ENCODE results near the gene SMARCD2. TPM values are rescaled to one million over a fixed set of nuclear protein-coding genes. Genes with fewer than 3 reads are reported as not detected.

SMARCD2 gene
- total RNA-seq, 6 experiments from 2014 or later: 45.9 to 53.5 (median 48.7) TPM

- Mint-ChIP-seq H3K27ac (no peak overlapping the region), H3K36me3 (ENCODE audit: low read depth) (peaks cover 30% of the 10 kb centered on the region), H3K4me1 (ENCODE audit: low read depth) (no peaks in the 10 kb centered on the region), H3K4me3 (no peak overlapping the region), H3K9me3 (no peaks in the 10 kb centered on the region), H3K27me3 (ENCODE audit: insufficient read depth) (no peaks in the 10 kb centered on the region)
- TF ChIP-seq, protein P1, sequence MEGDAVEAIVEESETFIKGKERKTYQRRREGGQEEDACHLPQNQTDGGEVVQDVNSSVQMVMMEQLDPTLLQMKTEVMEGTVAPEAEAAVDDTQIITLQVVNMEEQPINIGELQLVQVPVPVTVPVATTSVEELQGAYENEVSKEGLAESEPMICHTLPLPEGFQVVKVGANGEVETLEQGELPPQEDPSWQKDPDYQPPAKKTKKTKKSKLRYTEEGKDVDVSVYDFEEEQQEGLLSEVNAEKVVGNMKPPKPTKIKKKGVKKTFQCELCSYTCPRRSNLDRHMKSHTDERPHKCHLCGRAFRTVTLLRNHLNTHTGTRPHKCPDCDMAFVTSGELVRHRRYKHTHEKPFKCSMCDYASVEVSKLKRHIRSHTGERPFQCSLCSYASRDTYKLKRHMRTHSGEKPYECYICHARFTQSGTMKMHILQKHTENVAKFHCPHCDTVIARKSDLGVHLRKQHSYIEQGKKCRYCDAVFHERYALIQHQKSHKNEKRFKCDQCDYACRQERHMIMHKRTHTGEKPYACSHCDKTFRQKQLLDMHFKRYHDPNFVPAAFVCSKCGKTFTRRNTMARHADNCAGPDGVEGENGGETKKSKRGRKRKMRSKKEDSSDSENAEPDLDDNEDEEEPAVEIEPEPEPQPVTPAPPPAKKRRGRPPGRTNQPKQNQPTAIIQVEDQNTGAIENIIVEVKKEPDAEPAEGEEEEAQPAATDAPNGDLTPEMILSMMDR (IDR thresholded peaks at IDR 0.05): no peak
- no peak for DNase-seq
These were observed 50.3 kb downstream of the SMARCD2 start for GRCh38 chr17:63792055-63792729.

GRCh38 chr17:63790057-63790456 is 52.4 kb downstream of the SMARCD2 start:
- H3K27ac Mint-ChIP-seq: no peak overlapping the region
- TF ChIP-seq, protein P1 (IDR thresholded peaks at IDR 0.05): no peak
- no peaks in the 10 kb centered on the region for H3K27me3 Mint-ChIP-seq (ENCODE audit: insufficient read depth)
- no peaks in the 10 kb centered on the region for H3K9me3 Mint-ChIP-seq
- no peak overlapping the region for H3K4me3 Mint-ChIP-seq
- DNase-seq: no peak
- H3K4me1 Mint-ChIP-seq (ENCODE audit: low read depth): peaks cover 11% of the 10 kb centered on the region
- peaks cover 30% of the 10 kb centered on the region for H3K36me3 Mint-ChIP-seq (ENCODE audit: low read depth)

DNA sequence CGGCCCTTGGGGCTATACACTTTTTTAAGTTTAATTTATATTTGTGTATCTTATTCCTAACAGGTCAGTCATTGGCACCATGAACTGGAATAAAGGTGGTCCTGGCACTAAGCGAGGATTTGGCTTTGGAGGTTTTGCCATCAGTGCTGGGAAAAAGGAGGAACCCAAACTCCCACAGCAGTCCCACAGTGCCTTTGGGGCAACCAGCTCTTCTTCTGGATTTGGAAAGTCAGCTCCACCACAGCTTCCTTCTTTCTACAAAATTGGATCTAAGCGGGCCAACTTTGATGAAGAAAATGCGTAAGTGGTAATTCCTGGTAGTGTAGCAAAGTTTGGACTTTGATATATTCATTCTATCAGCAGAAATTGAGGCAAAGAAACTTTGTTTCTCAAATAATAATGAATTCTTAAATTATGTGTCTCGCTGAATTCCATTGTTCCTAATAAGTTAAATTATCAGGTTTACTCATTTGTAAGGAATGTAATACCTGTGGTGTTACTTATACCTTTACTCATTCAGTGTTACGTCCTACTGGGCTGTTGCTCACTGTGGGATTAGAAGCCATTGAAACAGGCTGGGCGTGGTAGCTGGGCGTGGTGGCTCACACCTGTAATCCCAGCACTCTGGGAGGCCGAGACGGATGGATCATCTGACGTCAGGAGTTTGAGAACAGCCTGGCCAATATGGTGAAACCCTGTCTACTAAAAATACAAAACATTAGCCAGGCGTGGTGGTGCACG is 55.3 kb downstream of the SMARCD2 start:
- Mint-ChIP-seq H3K36me3 (ENCODE audit: low read depth) (peaks cover 6% of the 10 kb centered on the region; the same call in 1 of the 2 replicates), H3K4me3 (no peak overlapping the region), H3K27ac (no peak overlapping the region), H3K27me3 (ENCODE audit: insufficient read depth) (no peaks in the 10 kb centered on the region; the same call in 1 of the 2 replicates), H3K9me3 (no peaks in the 10 kb centered on the region), H3K4me1 (ENCODE audit: low read depth) (peaks cover 30% of the 10 kb centered on the region)
- no peak for DNase-seq
- TF ChIP-seq, protein P1 (IDR thresholded peaks at IDR 0.05): no peak

DNA sequence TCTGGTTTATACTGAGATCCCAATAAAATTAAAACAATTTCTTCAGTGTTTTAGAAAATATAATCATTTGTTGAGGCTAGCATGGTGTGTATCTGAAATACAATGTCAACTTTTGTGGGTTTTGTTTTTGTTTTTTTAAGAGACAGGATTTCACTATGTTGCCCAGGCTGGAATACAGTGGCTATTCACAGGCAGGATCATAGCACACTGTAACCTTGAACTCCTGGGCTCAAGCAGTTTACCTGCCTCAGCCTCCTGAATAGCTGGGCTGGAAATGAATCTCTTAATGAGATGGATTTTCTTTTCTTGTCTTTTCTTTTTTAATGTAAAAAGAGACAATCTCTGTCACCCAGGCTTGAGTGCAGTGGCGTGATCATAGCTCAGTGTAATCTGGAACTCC is 56.4 kb downstream of the SMARCD2 start:
- TF ChIP-seq, protein P1 (IDR thresholded peaks at IDR 0.05): no peak
- peaks cover 4% of the 10 kb centered on the region; the same call in 1 of the 2 replicates for H3K36me3 Mint-ChIP-seq (ENCODE audit: low read depth)
- no peak overlapping the region for H3K27ac Mint-ChIP-seq
- no peak overlapping the region for H3K4me3 Mint-ChIP-seq
- no peaks in the 10 kb centered on the region for H3K9me3 Mint-ChIP-seq
- no peaks in the 10 kb centered on the region; the same call in 1 of the 2 replicates for H3K27me3 Mint-ChIP-seq (ENCODE audit: insufficient read depth)
- H3K4me1 Mint-ChIP-seq (ENCODE audit: low read depth): peaks cover 35% of the 10 kb centered on the region
- DNase-seq: no peak

DNA sequence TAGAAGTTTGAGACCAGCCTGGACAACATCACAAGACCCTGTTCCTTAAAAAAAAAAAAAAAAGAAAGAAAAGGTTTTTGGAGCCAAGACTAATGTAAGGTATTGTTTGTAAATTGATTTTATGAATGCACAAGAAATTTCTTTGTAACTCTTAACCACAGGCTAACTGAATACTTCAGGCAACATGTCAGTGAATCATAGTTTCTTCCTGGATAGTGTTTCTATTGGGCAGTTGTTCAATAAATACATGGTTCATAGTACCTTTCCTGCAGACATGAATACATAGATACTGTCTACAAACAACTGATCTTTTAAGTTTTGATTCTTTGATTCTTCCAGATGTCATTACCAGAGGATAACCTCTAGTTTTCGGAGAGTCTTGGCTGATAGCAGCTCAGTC is 56.9 kb downstream of the SMARCD2 start:
- TF ChIP-seq, protein P1 (IDR thresholded peaks at IDR 0.05): no peak
- Mint-ChIP-seq H3K4me3 (no peak overlapping the region), H3K36me3 (ENCODE audit: low read depth) (peaks cover 4% of the 10 kb centered on the region; the same call in 1 of the 2 replicates), H3K27ac (peak overlapping the region; percentile 33; the same call in 1 of the 2 replicates), H3K9me3 (no peaks in the 10 kb centered on the region), H3K27me3 (ENCODE audit: insufficient read depth) (no peaks in the 10 kb centered on the region; the same call in 1 of the 2 replicates), H3K4me1 (ENCODE audit: low read depth) (peaks cover 40% of the 10 kb centered on the region)
- DNase-seq: peak; percentile 40
